GM19452 (cell line): ENCODE measurements around the gene SERPINI2.
"Not testable (repeated sequence)": the region's sequence is repeated elsewhere in the genome, so short reads cannot be mapped to it uniquely, and the experiment has no call there.

ENCODE experiments used
- ATAC-seq: cut with Tn5 transposase; IDR thresholded peaks from one replicate; pipeline ENCODE4 v1.9.1; 2021; ENCODE audit not compliant: unreplicated experiment

The SERPINI2 gene

GRCh38 chr3:167450675-167451074 is 23.2 kb downstream of the SERPINI2 start:
- no peak for ATAC-seq

GRCh38 chr3:167450195-167450594 is 23.6 kb downstream of the SERPINI2 start:
- ATAC-seq = no peak

GRCh38 chr3:167445491-167445890 is 28.4 kb downstream of the SERPINI2 start:
- ATAC-seq = no peak

- no peak for ATAC-seq
These were observed 32.6 kb downstream of the SERPINI2 start for GRCh38 chr3:167441256-167441655.

GRCh38 chr3:167437428-167438139 is 36.3 kb downstream of the SERPINI2 start:
- no peak for ATAC-seq

GRCh38 chr3:167426962-167427361 is 46.9 kb downstream of the SERPINI2 start:
- not testable (repeated sequence) for ATAC-seq

GRCh38 chr3:167422396-167422795 is 51.4 kb downstream of the SERPINI2 start:
- ATAC-seq = not testable (repeated sequence)

- ATAC-seq = no peak
These were observed 64.2 kb downstream of the SERPINI2 start for GRCh38 chr3:167409611-167410010.

GRCh38 chr3:167406876-167407492 is 66.9 kb downstream of the SERPINI2 start:
- no peak for ATAC-seq

- no peak for ATAC-seq
These were observed 76.0 kb downstream of the SERPINI2 start for GRCh38 chr3:167397826-167398225.

- no peak for ATAC-seq
These were observed 77.8 kb downstream of the SERPINI2 start for GRCh38 chr3:167396075-167396474.

- ATAC-seq = no peak
These were observed 79.8 kb downstream of the SERPINI2 start for GRCh38 chr3:167394003-167394402.
